Panc1 (cell line): ENCODE measurements around the gene EMD.

Source experiments
- POLR2AphosphoS5 ChIP-seq: IDR thresholded peaks from 2 replicates; pipeline ENCODE4 v1.6.1; 2012; ENCODE audit warnings: mild to moderate bottlenecking, low read depth, low read length, moderate library complexity
- TF ChIP-seq, protein P1 (sequence below), 2 experiments: IDR thresholded peaks; 2 replicates each; pipeline ENCODE4 v1.6.1; 2011 to 2012; ENCODE audit warnings: low read depth in 2 of 2, control low read depth in 1 of 2, low read length in 1 of 2, mild to moderate bottlenecking in 1 of 2, moderate library complexity in 1 of 2; ENCODE audit not compliant: insufficient read depth in 1 of 2

DNA sequence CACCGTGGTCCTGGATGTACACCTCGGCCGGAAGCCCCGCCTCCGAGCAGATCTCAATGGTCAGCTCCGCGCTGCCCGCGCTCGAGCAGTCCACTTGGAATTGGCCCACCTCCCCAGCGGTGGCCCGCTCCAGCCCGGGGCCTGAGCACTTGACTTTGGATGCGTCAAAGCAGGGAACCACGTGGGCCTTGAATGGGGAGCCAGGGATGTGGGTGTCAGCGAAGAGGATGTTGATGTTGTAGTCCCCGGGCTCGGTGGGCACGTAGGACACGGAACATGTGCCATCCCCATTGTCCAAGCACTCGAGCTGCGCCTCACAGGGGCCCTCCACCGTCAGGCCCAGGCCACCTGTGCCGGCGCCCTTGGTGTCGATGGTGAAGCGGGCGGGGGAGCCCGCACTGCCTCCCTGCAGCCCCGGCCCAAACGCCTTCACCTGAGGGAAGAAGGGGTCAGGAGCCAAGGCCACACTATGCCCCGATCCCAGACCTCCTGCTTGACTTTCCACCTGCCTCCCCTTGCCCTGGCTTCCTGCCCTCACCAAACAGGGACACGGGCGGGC lies 18.9 kb upstream of the EMD start:
- TF ChIP-seq POLR2AphosphoS5, result no peak
- TF ChIP-seq, protein P1, sequence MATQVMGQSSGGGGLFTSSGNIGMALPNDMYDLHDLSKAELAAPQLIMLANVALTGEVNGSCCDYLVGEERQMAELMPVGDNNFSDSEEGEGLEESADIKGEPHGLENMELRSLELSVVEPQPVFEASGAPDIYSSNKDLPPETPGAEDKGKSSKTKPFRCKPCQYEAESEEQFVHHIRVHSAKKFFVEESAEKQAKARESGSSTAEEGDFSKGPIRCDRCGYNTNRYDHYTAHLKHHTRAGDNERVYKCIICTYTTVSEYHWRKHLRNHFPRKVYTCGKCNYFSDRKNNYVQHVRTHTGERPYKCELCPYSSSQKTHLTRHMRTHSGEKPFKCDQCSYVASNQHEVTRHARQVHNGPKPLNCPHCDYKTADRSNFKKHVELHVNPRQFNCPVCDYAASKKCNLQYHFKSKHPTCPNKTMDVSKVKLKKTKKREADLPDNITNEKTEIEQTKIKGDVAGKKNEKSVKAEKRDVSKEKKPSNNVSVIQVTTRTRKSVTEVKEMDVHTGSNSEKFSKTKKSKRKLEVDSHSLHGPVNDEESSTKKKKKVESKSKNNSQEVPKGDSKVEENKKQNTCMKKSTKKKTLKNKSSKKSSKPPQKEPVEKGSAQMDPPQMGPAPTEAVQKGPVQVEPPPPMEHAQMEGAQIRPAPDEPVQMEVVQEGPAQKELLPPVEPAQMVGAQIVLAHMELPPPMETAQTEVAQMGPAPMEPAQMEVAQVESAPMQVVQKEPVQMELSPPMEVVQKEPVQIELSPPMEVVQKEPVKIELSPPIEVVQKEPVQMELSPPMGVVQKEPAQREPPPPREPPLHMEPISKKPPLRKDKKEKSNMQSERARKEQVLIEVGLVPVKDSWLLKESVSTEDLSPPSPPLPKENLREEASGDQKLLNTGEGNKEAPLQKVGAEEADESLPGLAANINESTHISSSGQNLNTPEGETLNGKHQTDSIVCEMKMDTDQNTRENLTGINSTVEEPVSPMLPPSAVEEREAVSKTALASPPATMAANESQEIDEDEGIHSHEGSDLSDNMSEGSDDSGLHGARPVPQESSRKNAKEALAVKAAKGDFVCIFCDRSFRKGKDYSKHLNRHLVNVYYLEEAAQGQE (IDR thresholded peaks at IDR 0.05; ENCODE audit: insufficient read depth in 1 of 2, low read depth in 2 of 2, low read length in 1 of 2), result no peak
